Activated naive CD4-positive, alpha-beta T cell treated with anti-CD3 and anti-CD28 coated beads, Interleukin-2, amount 10 ng/mL, durations not matched to agents 7 days and 5 days (primary cell): ENCODE measurements around the gene DNAJC13.
A peak's percentile ranks its signal among the peaks of the same experiment; 100 is the strongest.
"Not testable (repeated sequence)": the region's sequence is repeated elsewhere in the genome, so short reads cannot be mapped to it uniquely, and the experiment has no call there.

Source experiments
- CTCF ChIA-PET: fragments of 350-600 bp; sonication (Branson Sonifier 250); formaldehyde crosslinking; loops from one replicate; lab custom pipeline; 2021; ENCODE audit warnings: antibody characterized with exemption; lab: Charles Lee
- DNase-seq: peaks from one replicate; pipeline ENCODE4 v3.0.0-alpha.2; 2020
- H3K27ac Mint-ChIP-seq: one replicate; pipeline ENCODE4 v1.8.0; 2021; ENCODE audit warnings: mild to moderate bottlenecking, moderate library complexity, mixed read lengths
- H3K27me3 Mint-ChIP-seq: one replicate; pipeline ENCODE4 v1.8.0; 2021; ENCODE audit warnings: mild to moderate bottlenecking, mixed read lengths
- H3K36me3 Mint-ChIP-seq: one replicate; pipeline ENCODE4 v1.8.0; 2021; ENCODE audit warnings: mixed read lengths
- H3K4me1 Mint-ChIP-seq: one replicate; pipeline ENCODE4 v1.8.0; 2021; ENCODE audit warnings: mixed read lengths
- H3K4me3 Mint-ChIP-seq: one replicate; pipeline ENCODE4 v1.8.0; 2021; ENCODE audit warnings: mild to moderate bottlenecking, moderate library complexity, mixed read lengths
- H3K9me3 Mint-ChIP-seq: one replicate; pipeline ENCODE4 v1.8.0; 2021; ENCODE audit warnings: mixed read lengths

Gene DNAJC13, protein sequence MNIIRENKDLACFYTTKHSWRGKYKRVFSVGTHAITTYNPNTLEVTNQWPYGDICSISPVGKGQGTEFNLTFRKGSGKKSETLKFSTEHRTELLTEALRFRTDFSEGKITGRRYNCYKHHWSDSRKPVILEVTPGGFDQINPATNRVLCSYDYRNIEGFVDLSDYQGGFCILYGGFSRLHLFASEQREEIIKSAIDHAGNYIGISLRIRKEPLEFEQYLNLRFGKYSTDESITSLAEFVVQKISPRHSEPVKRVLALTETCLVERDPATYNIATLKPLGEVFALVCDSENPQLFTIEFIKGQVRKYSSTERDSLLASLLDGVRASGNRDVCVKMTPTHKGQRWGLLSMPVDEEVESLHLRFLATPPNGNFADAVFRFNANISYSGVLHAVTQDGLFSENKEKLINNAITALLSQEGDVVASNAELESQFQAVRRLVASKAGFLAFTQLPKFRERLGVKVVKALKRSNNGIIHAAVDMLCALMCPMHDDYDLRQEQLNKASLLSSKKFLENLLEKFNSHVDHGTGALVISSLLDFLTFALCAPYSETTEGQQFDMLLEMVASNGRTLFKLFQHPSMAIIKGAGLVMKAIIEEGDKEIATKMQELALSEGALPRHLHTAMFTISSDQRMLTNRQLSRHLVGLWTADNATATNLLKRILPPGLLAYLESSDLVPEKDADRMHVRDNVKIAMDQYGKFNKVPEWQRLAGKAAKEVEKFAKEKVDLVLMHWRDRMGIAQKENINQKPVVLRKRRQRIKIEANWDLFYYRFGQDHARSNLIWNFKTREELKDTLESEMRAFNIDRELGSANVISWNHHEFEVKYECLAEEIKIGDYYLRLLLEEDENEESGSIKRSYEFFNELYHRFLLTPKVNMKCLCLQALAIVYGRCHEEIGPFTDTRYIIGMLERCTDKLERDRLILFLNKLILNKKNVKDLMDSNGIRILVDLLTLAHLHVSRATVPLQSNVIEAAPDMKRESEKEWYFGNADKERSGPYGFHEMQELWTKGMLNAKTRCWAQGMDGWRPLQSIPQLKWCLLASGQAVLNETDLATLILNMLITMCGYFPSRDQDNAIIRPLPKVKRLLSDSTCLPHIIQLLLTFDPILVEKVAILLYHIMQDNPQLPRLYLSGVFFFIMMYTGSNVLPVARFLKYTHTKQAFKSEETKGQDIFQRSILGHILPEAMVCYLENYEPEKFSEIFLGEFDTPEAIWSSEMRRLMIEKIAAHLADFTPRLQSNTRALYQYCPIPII (N-terminal part only)

DNA sequence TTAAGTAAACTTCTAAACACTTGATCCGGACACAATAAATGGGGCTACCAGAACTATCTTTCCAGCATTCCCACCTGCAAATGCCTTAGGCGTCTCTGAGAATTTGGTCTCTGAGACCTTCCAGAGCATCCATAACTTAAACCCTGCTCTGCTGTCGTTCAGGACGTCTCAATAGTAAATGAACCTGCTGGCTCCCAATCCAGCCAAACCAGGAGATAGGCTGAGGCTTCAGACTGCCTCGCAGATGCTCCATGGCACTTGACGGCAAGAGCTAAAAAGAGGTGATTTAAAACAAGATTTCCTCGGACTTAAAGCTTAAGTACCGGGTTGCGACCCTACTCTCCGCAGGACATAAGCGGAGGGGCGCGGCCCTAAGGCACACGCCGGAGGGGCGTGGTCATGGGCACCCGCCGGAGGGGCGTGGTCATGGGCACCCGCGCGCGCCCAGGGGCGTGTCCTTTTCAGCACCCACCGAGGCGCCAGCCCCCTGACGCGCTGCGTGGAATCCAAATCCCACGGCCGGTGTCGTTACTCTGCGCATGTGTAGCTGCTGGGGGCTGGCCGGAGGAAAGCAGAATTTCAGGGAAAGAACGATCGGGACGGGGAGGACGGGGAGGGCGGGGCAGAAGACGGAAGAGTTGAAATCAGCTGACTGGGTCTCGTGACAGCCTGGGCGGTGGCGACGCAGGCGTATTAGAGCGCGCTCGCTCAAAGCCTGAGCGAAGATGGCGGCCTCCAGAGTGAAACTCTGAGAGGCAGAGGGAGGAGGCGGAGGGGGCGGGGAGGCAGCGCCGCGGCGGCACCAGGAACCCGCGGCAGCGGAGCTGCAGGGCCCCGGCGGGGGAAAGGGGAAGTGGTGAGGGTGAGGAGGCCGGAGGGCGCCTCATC lies at the start of gene DNAJC13:
DNAJC13 (plus strand) TSS at position 696 of the 888 bp plus-strand sequence. CDS start 17,049 bp downstream, outside the sequence.
- Mint-ChIP-seq H3K4me1 (peaks cover 27% of the 10 kb centered on the region), H3K4me3 (peak within 1 kb of the TSS; percentile 95), H3K36me3 (peaks cover 14% of the 10 kb centered on the region), H3K27me3 (no peaks in the 10 kb centered on the region), H3K27ac (peak within 1 kb of the TSS; percentile 96), H3K9me3 (no peaks in the 10 kb centered on the region)
- peak; percentile 96 for DNase-seq
- CTCF ChIA-PET: no interaction called here

DNA sequence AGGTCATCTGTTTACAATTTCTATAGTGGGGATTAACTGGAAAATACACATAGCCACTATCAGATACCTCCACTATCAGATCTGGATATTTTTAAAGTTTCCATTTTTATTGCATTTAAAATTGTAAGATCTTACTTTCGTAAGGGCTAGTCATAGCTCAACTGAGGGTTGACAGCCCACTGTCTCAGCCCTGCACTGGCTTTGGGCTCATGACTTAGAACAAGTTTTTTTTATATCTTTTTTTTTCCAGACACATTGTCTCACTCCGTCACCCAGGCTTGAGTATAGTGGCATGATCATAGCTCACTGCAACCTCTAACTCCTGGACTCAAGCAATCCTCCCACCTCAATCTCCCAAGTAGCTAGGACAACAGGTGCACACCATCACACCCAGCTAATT lies 48.8 kb upstream of the DNAJC13 start:
- H3K36me3 Mint-ChIP-seq: no peaks in the 10 kb centered on the region
- H3K4me3 Mint-ChIP-seq: no peak overlapping the region
- no peaks in the 10 kb centered on the region for H3K4me1 Mint-ChIP-seq
- H3K27ac Mint-ChIP-seq: no peak overlapping the region
- no peak for DNase-seq
- H3K27me3 Mint-ChIP-seq: peaks cover 9% of the 10 kb centered on the region
- CTCF ChIA-PET: no interaction called here
- H3K9me3 Mint-ChIP-seq: no peaks in the 10 kb centered on the region

DNA sequence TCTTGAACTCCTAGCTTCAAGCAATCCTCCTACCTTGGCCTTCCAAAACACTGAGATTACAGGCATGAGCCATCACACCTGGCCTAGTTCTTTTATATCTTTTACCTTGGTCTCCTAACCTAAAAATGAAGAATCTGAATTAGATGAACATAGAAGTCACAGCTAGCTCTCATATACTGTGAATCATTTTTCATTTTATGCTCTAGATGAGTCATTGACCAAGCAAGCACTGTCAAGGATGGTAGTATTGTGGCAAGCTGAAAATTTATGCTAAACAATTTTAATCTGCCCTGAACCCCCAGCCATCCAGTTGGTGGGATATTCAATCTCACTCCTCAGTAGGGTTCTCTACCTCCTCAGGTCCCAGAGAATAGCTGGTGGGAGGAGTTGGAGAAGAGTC lies 48.3 kb upstream of the DNAJC13 start:
- H3K4me3 Mint-ChIP-seq: no peak overlapping the region
- CTCF ChIA-PET: no interaction called here

DNA sequence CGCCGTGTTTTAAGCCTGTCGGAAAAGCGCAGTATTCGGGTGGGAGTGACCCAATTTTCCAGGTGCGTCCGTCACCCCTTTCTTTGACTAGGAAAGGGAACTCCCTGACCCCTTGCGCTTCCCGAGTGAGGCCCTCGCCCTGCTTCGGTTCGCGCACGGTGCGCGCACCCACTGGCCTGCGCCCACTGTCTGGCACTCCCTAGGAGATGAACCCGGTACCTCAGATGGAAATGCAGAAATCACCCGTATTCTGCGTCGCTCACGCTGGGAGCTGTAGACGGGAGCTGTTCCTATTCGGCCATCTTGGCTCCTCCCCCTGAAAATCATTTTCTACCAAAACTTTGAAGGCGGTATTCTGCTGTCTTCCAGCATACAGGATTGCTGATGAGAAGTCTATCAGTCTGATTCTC lies 40.4 kb upstream of the DNAJC13 start:
- not testable (repeated sequence) for H3K27me3 Mint-ChIP-seq, H3K9me3 Mint-ChIP-seq, H3K4me1 Mint-ChIP-seq, H3K4me3 Mint-ChIP-seq, H3K27ac Mint-ChIP-seq, H3K36me3 Mint-ChIP-seq, DNase-seq
- CTCF ChIA-PET: interaction anchor here (0.6 kb wide), 1 partner anchor 1819 kb away, joined by 3 read pairs; no protein-coding TSS in a partner anchor

More for the DNA sequence above, 48.3 kb upstream of the DNAJC13 start:
- Mint-ChIP-seq H3K27ac (no peak overlapping the region), H3K4me1 (no peaks in the 10 kb centered on the region), H3K36me3 (no peaks in the 10 kb centered on the region), H3K27me3 (peaks cover 9% of the 10 kb centered on the region), H3K9me3 (no peaks in the 10 kb centered on the region)
- DNase-seq: no peak

DNA sequence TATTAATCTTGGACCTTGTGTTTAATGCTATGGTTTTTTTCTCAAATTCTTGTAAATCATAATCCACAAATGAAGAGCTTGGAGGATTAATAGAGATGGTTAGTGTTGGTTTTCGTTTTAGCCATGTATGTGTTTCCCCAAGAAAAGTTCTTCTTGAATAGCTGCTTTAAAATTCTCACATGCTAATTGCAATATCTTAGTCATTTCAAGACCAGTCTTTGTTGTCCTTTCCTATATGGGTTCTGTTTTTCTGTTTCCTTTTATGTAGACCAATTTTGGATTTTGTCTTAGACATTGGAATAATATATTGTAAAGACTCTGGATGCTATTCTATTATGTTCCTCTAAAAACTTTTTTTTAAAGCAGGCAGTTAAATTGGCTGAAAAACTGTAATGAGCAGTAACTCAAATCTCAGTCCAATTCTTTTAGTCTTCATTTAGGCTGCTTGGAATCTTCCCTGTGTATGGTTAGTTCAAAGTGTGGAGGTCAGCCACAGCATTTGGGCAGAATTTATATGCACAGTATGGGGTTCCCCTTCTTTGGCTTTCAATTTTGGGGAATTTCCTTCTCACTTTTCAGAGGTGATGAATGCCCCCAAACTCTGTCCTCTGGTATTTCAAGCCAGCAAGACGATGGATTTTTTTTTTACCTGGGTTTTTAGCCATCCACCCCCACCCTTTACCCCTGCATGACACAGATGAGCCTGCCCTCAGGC lies 39.1 kb upstream of the DNAJC13 start:
- CTCF ChIA-PET: no interaction called here
- Mint-ChIP-seq H3K36me3 (no peaks in the 10 kb centered on the region), H3K27me3 (no peaks in the 10 kb centered on the region), H3K27ac (no peak overlapping the region), H3K4me1 (no peaks in the 10 kb centered on the region), H3K9me3 (no peaks in the 10 kb centered on the region), H3K4me3 (no peak overlapping the region)
- no peak for DNase-seq

DNA sequence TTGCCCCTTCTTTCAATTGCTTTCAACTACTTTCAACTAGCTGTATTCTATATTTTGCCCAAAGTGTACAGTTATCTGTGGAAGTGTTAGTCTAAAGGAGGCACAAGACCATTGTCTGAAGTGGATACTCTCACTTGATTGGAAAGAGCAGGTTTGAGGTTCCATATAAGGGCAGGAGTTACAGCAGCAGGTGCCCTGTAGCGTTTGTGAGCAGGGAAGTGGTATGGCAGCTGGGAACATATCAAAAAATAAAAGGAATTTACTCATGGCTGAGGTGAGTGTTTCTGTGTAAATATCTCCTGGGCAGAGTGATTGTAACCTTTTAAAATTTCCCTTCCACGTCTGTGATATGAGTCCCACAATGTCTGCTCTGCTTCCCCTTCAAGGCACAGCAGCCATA lies 38.5 kb upstream of the DNAJC13 start:
- Mint-ChIP-seq H3K4me1 (no peaks in the 10 kb centered on the region), H3K27me3 (no peaks in the 10 kb centered on the region), H3K4me3 (no peak overlapping the region), H3K9me3 (no peaks in the 10 kb centered on the region), H3K36me3 (no peaks in the 10 kb centered on the region), H3K27ac (no peak overlapping the region)
- CTCF ChIA-PET: no interaction called here
- DNase-seq: no peak

DNA sequence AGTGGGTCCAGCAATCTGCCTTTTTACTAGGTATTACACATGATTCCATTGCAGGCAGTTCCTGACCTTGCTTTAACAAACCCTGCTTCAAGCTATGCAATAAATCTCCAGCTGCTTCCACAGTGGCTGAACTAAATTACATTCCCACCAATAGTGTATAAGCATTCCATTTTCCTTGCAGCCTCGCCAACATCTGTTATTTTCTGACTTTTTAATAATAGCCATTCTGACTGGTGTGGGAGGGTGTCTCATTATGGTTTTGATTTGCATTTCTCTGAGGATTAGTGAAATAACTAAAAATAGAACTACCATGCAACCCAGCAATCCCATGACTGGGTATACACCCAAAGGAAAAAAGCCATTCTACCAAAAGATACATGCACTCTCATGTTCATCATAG lies 36.4 kb upstream of the DNAJC13 start:
- no peaks in the 10 kb centered on the region for H3K9me3 Mint-ChIP-seq
- H3K36me3 Mint-ChIP-seq: no peaks in the 10 kb centered on the region
- H3K4me3 Mint-ChIP-seq: no peak overlapping the region
- no peak for DNase-seq
- CTCF ChIA-PET: no interaction called here
- H3K27ac Mint-ChIP-seq: no peak overlapping the region
- no peaks in the 10 kb centered on the region for H3K4me1 Mint-ChIP-seq
- no peaks in the 10 kb centered on the region for H3K27me3 Mint-ChIP-seq

DNA sequence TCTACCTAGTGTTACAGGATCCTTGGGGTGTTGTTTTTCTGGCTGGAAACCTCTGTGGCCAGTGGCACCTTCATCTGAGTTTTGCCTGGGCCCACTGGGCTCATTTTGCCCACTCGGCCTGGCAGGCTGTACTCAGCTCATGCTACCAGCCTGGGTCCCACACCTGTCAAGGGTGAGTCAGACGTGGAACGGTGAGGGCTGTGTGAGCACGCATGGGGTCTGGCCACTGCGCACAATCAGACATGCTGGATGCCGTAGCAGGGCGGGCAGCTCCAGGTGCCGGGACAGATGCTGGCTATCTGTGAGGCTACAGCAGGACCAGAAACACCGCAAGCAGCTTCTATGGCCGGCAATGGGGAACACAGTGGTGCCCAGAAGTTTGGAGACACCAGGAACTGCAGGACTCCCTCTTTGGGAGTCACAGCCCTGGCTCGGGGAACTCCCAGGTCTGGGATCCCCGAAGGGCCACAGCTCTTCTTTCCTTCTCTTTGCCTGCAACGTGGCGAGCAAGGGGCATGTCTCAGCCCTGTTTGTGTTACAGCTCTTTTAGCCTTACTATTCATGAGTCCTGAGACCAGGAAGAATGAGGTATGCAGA lies 35.9 kb upstream of the DNAJC13 start:
- DNase-seq: no peak
- H3K4me1 Mint-ChIP-seq: no peaks in the 10 kb centered on the region
- no peaks in the 10 kb centered on the region for H3K27me3 Mint-ChIP-seq
- no peaks in the 10 kb centered on the region for H3K9me3 Mint-ChIP-seq
- H3K4me3 Mint-ChIP-seq: no peak overlapping the region
- no peak overlapping the region for H3K27ac Mint-ChIP-seq
- CTCF ChIA-PET: no interaction called here
- no peaks in the 10 kb centered on the region for H3K36me3 Mint-ChIP-seq

DNA sequence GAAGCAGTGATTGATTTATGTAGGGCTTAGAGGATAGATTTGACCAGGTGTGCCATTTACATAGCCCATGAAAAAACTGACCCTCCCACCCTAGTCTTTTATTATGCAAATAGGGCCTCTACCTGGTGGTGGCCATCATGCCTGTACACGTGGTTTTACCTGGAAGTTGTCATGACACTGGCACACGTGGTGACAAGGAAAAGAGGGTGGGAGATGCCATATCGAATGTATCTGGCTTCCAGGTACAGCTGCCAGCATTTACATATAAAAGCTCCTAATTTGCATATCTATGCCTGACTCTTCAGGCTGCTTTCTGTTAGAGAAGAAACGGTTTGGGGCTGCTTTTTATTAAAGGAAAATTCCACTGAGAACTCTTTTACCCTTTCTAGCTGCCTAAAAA lies 35.0 kb upstream of the DNAJC13 start:
- Mint-ChIP-seq H3K4me1 (no peaks in the 10 kb centered on the region), H3K4me3 (no peak overlapping the region), H3K36me3 (no peaks in the 10 kb centered on the region), H3K27me3 (no peaks in the 10 kb centered on the region), H3K9me3 (no peaks in the 10 kb centered on the region), H3K27ac (no peak overlapping the region)
- CTCF ChIA-PET: interaction anchor here (1.7 kb wide), 1 partner anchor 16 kb away, joined by 4 read pairs; no protein-coding TSS in a partner anchor
- DNase-seq: no peak

DNA sequence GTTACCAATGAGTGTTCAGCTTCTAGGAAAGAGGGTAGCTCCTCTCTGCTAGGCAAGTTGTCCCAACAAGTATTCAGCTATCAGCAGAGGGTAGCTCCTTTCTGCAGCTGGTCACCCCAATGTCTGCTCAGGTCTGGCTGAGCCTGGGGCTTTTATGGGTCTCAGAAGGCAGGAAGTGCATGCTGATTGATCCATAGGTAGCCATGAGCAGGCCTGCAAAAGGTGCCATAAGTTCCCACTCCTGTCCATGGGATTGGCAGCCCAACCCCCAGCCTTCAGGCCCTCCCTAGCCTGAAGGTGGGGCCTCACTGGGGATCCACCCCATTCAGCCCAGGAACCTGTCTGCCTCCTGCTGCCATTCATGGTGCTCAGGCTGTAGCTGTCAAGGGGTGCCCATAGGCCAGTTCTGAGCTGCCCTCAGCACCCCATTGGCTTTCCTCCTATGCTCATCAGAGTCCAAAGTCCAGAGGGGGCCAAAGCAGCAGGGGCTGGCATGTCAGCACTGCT lies 34.6 kb upstream of the DNAJC13 start:
- Mint-ChIP-seq H3K36me3 (no peaks in the 10 kb centered on the region), H3K9me3 (no peaks in the 10 kb centered on the region), H3K27me3 (no peaks in the 10 kb centered on the region), H3K4me3 (no peak overlapping the region), H3K27ac (no peak overlapping the region), H3K4me1 (no peaks in the 10 kb centered on the region)
- CTCF ChIA-PET: interaction anchor here (1.7 kb wide), 1 partner anchor 15 kb away, joined by 4 read pairs; no protein-coding TSS in a partner anchor
- no peak for DNase-seq

DNA sequence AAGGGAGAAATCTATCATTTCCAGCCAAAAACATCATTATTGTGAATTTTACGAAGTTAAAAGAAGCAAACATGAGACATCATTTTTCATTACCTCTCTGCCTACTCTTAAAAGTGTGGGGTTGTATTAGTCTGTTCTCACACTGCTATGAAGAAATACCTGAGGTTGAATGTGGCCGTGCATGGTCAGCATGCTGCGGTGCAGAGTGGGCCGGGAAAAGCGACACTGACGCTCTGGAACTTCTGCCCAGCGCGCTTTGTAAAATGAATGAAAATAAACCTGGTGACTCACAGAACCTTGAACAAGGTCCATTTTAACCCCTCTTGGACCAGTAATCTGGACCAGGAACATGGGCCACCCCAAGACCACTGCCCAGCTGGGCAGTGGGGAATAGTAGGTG lies 31.0 kb upstream of the DNAJC13 start:
- H3K36me3 Mint-ChIP-seq: no peaks in the 10 kb centered on the region
- no peak for DNase-seq
- CTCF ChIA-PET: no interaction called here
- H3K9me3 Mint-ChIP-seq: no peaks in the 10 kb centered on the region
- H3K4me1 Mint-ChIP-seq: no peaks in the 10 kb centered on the region
- no peaks in the 10 kb centered on the region for H3K27me3 Mint-ChIP-seq
- no peak overlapping the region for H3K27ac Mint-ChIP-seq
- H3K4me3 Mint-ChIP-seq: no peak overlapping the region

DNA sequence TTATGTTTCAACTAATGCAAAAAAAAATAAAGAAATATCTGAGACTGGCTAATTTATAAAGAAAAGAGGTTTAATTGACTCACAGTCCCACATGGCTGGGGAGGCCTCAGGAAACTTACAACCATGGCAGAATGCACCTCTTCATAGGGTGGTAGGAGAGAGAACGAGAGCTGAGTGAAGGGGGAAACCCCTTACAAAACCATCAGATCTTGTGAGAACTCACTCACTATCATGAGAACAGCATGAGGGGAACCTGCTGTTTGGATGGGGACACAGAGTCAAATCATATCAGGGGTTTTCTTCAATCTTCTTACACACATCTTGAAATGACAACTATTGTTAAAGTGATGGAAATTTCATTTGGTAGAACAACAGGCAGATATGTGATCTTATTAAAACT lies 24.6 kb upstream of the DNAJC13 start:
- CTCF ChIA-PET, H3K27ac Mint-ChIP-seq, H3K9me3 Mint-ChIP-seq, H3K4me3 Mint-ChIP-seq, H3K27me3 Mint-ChIP-seq, H3K36me3 Mint-ChIP-seq, DNase-seq, H3K4me1 Mint-ChIP-seq: not testable (repeated sequence)
